GM06990 (cell line): ENCODE measurements around the gene MTA1.
A peak's percentile ranks its signal among the peaks of the same experiment; 100 is the strongest.

ENCODE experiments used
- DNase-seq: peaks from one replicate; pipeline ENCODE4 v3.0.0-alpha.2; 2011; ENCODE audit not compliant: insufficient read length; ENCODE audit errors: extremely low read depth
- H3K27me3 ChIP-seq: replicated peaks from 2 replicates; pipeline ENCODE4 v1.6.0; 2011; ENCODE audit warnings: low read length; ENCODE audit not compliant: control insufficient read depth, insufficient read depth
- H3K36me3 ChIP-seq: 2 replicates; pipeline ENCODE4 v1.5.1; 2011; ENCODE audit warnings: low read length; ENCODE audit not compliant: control insufficient read depth, insufficient read depth
- H3K4me3 ChIP-seq: replicated peaks from 2 replicates; pipeline ENCODE4 v1.5.1; 2011; ENCODE audit warnings: low read depth, mild to moderate bottlenecking, control low read depth, low read length
- CTCF ChIP-seq: IDR thresholded peaks from 2 replicates; pipeline ENCODE4 v1.5.1; 2011; ENCODE audit warnings: low read length, control low read depth, mild to moderate bottlenecking, inconsistent platforms; ENCODE audit not compliant: insufficient read depth, poor library complexity, severe bottlenecking

Gene MTA1

GRCh38 chr14:105439710-105440553 is 20.3 kb downstream of the MTA1 start:
- TF ChIP-seq CTCF = no peak
- H3K4me3 ChIP-seq = no peak overlapping the region
- DNase-seq = no peak
- H3K27me3 ChIP-seq = no peaks in the 10 kb centered on the region
- H3K36me3 ChIP-seq = peaks cover 24% of the 10 kb centered on the region

- DNase-seq = peak; percentile 5
- H3K36me3 ChIP-seq = peaks cover 24% of the 10 kb centered on the region
- no peak for TF ChIP-seq CTCF
These were observed 20.9 kb downstream of the MTA1 start for GRCh38 chr14:105440554-105440900.

DNA sequence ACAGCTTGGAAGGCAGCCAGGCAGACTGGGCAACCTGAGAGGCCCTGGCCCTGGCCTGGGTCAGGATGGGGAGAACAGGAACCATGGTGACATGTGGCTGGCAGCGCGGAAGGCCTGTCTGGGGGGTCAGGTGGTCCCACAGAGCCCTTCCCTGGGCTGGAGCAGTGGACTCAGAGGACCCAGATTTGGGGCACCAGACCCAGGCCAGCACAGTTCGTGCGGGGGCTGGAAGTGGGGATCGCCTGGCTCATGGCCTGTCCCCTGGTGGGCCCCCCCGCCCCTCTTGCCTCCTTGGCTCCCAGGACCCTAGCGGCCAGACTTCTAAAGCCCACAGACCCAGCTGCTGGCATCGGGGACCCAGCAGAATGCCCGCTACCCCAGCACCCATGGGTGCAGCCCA is 21.4 kb downstream of the MTA1 start:
- DNase-seq = no peak
- Histone ChIP-seq H3K4me3 (no peak overlapping the region), H3K27me3 (no peaks in the 10 kb centered on the region), H3K36me3 (peaks cover 25% of the 10 kb centered on the region)
- TF ChIP-seq CTCF = no peak

More at GRCh38 chr14:105440554-105440900, 20.9 kb downstream of the MTA1 start:
- no peak overlapping the region for H3K4me3 ChIP-seq
- H3K27me3 ChIP-seq = no peaks in the 10 kb centered on the region

DNA sequence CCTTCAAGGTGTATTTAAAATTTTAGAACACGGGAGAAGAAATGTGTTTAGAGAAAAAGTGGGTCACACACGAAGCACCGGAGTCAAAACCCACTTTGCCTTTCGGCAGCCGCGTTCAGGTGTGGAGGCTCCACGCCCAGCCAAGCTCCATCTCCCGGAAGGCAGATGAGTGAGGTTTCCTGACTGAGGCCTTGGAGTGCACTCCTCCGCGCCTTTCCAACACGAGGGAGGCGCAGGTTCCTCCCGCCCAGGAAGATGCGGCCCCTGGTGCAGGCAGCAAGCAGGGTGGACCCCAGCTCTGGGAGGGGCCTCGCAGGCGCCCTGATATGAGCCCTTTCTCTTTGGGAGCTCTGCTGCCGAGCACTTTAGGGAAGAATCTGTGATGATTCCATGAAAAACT is 22.5 kb downstream of the MTA1 start:
- DNase-seq = no peak
- H3K27me3 ChIP-seq = no peaks in the 10 kb centered on the region
- TF ChIP-seq CTCF = no peak
- H3K36me3 ChIP-seq = peaks cover 27% of the 10 kb centered on the region
- H3K4me3 ChIP-seq = no peak overlapping the region

DNA sequence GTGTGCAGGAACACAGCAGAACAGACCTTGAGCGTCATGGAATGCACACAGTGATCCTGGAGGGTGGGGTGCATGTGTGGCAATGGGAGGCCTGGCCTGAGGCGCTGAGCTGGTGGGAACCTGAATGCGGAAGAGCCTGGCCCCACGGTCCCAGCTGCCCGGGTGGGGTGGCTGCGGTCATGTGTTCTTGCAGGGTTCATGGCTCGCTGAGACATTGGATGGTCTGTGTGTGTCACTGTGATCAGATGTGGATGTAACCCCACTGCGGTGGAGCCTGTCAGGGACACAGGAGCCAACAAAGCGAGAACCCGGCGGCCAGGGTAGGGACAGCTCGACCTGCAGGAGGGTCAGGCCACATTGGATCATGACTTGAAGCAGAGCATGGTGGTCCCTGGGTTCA is 23.2 kb downstream of the MTA1 start:
- H3K36me3 ChIP-seq = peaks cover 25% of the 10 kb centered on the region
- no peak for DNase-seq
- TF ChIP-seq CTCF = no peak

More for the DNA sequence above, 23.2 kb downstream of the MTA1 start:
- Histone ChIP-seq H3K27me3 (no peaks in the 10 kb centered on the region), H3K4me3 (no peak overlapping the region)
